Right atrium auricular region (tissue), 2 donors: Measurements from ENCODE around the gene PPFIA1. TPM values are rescaled to one million over a fixed set of nuclear protein-coding genes. Genes with fewer than 3 reads are reported as not detected.

Source experiments
- DNase-seq: peaks from one replicate; pipeline ENCODE4 v3.0.0-alpha.2; 2019; ENCODE audit warnings: low spot score
- H3K27ac ChIP-seq, 2 donors: fragments of 200-600 bp; sonication (generic); 1 replicate in 1 of 2; 2 replicates in 1 of 2; pipeline ENCODE4 v1.5.1; 2016 to 2019
- H3K27me3 ChIP-seq, 2 donors: fragments of 200-600 bp; sonication (generic); one replicate each; pipeline versions ENCODE4 v1.5.1 to v1.6.0; 2017 to 2019
- H3K36me3 ChIP-seq: fragments of 200-600 bp; sonication (generic); one replicate; pipeline ENCODE4 v1.5.1; 2016
- H3K4me1 ChIP-seq, 2 donors: fragments of 200-600 bp; sonication (generic); one replicate each; pipeline versions ENCODE4 v1.5.1 to v1.6.0; 2017 to 2019
- H3K4me3 ChIP-seq, 2 donors: fragments of 200-600 bp; sonication (generic); 1 replicate in 1 of 2; 2 replicates in 1 of 2; pipeline ENCODE4 v1.5.1; 2017 to 2019; ENCODE audit warnings: mild to moderate bottlenecking in 1 of 2, moderate library complexity in 1 of 2
- H3K9me3 ChIP-seq, 2 donors: fragments of 200-600 bp; sonication (generic); one replicate each; pipeline ENCODE4 v1.5.1; 2019
- total RNA-seq, 2 donors: library from RNA; depleted of rRNA; stranded (reverse); fragments of >200 nt; gene quantifications; one replicate each; pipeline ENCODE4 v1.1.0, GENCODE V29; 2016
- TF ChIP-seq, protein P1 (sequence below), 2 donors: fragments of 200-600 bp; sonication (generic); IDR thresholded peaks; one replicate each; pipeline ENCODE4 v1.5.1; 2019; ENCODE audit warnings: antibody characterized with exemption in 2 of 2

Gene PPFIA1
- total RNA-seq, 2 donors from 2014 or later: 28.7 to 45.9 TPM

- TF ChIP-seq, protein P1, sequence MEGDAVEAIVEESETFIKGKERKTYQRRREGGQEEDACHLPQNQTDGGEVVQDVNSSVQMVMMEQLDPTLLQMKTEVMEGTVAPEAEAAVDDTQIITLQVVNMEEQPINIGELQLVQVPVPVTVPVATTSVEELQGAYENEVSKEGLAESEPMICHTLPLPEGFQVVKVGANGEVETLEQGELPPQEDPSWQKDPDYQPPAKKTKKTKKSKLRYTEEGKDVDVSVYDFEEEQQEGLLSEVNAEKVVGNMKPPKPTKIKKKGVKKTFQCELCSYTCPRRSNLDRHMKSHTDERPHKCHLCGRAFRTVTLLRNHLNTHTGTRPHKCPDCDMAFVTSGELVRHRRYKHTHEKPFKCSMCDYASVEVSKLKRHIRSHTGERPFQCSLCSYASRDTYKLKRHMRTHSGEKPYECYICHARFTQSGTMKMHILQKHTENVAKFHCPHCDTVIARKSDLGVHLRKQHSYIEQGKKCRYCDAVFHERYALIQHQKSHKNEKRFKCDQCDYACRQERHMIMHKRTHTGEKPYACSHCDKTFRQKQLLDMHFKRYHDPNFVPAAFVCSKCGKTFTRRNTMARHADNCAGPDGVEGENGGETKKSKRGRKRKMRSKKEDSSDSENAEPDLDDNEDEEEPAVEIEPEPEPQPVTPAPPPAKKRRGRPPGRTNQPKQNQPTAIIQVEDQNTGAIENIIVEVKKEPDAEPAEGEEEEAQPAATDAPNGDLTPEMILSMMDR (IDR thresholded peaks at IDR 0.05): no peak
- H3K4me1 ChIP-seq: no peaks in the 10 kb centered on the region
- no peak overlapping the region for H3K27ac ChIP-seq
- no peak for DNase-seq
- no peaks in the 10 kb centered on the region for H3K27me3 ChIP-seq
- no peaks in the 10 kb centered on the region for H3K9me3 ChIP-seq
- no peak overlapping the region for H3K4me3 ChIP-seq
- peaks cover 89% of the 10 kb centered on the region for H3K36me3 ChIP-seq
These were observed 154.4 kb downstream of the PPFIA1 start for GRCh38 chr11:70424765-70425344.

DNA sequence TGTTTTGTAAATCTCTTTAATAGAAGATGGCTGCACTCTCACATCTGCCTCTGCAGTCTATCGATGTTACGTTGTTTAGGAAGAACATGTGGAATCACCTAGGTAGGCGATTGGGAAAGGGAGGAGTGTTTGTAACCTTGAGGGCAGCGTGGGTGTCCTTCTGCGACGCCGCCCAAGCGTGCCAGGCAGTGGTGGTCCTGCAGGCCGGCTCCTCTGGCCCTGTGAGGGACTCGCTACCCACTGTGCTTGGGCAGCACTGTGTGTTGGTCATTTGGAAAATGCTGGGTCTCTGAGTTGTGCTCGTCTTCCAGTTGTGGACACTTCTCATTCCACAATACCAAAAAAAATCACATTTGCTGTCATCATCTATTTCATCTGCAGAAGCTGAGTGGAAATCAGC is 156.9 kb downstream of the PPFIA1 start:
- Histone ChIP-seq H3K4me3 (no peak overlapping the region), H3K27me3 (no peaks in the 10 kb centered on the region), H3K36me3 (peaks cover 89% of the 10 kb centered on the region), H3K27ac (no peak overlapping the region), H3K9me3 (no peaks in the 10 kb centered on the region), H3K4me1 (no peaks in the 10 kb centered on the region)
- TF ChIP-seq, protein P1 (IDR thresholded peaks at IDR 0.05): no peak
- no peak for DNase-seq

DNA sequence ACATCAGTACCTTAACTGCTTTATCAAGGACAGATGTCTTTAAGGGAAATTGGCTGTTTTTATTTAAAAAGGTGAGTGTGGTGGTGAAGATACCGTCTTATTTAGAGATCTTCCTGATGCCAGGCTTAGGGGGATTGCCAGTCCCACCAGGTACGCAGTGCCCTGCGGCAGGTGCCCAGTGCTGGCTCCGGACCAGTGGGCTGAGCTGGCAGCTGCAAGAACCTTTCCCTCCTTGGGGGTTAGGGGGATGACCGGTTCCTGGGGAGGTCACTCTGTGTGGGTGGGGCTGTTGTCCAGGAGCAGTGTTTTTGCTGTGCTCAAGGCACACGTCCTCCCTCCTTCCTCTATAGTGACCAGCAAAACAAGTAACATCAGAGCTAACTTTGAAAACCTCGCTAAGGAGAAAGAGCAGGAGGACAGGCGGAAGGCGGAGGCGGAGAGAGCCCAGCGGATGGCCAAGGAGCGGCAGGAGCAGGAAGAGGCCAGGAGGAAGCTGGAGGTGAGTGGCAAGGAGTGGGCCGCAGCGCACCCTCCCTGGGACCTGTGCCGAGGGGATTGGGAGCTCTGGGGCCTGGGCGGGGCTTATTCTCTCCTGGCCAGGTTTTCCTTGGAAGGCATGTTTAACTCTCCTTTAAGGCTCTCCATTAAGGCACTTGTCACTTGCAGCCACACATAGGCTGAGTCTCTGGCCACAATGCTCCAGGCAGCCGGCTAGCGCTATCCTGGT is 158.4 kb downstream of the PPFIA1 start:
- Histone ChIP-seq H3K9me3 (no peaks in the 10 kb centered on the region), H3K4me3 (no peak overlapping the region), H3K4me1 (no peaks in the 10 kb centered on the region), H3K36me3 (peaks cover 89% of the 10 kb centered on the region), H3K27me3 (no peaks in the 10 kb centered on the region), H3K27ac (no peak overlapping the region)
- DNase-seq: no peak
- TF ChIP-seq, protein P1 (IDR thresholded peaks at IDR 0.05): no peak

DNA sequence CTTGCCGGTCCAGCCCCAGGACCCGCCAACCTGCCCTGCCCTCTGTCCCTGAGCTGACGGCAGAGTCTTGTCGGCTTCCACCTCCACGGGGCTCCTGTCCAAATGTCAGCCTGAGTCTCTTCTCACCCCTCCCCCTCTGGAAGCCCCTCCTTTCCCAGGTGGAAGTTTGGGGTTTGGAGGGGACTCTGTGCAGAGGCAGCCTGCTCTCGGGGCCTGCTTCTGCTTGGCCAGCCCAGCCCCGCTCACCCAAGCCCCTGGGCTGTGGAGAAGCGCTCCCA is 158.9 kb downstream of the PPFIA1 start:
- H3K4me3 ChIP-seq: no peak overlapping the region
- no peaks in the 10 kb centered on the region for H3K27me3 ChIP-seq
- no peak overlapping the region for H3K27ac ChIP-seq
- DNase-seq: no peak
- TF ChIP-seq, protein P1 (IDR thresholded peaks at IDR 0.05): no peak
- H3K36me3 ChIP-seq: peaks cover 89% of the 10 kb centered on the region
- no peaks in the 10 kb centered on the region for H3K4me1 ChIP-seq
- H3K9me3 ChIP-seq: no peaks in the 10 kb centered on the region

- H3K9me3 ChIP-seq: no peaks in the 10 kb centered on the region
- no peaks in the 10 kb centered on the region for H3K4me1 ChIP-seq
- no peak overlapping the region for H3K4me3 ChIP-seq
- H3K36me3 ChIP-seq: peaks cover 88% of the 10 kb centered on the region
- no peaks in the 10 kb centered on the region for H3K27me3 ChIP-seq
- no peak for DNase-seq
- TF ChIP-seq, protein P1 (IDR thresholded peaks at IDR 0.05): no peak
- H3K27ac ChIP-seq: no peak overlapping the region
These were observed 159.4 kb downstream of the PPFIA1 start for GRCh38 chr11:70429724-70430521.
